Thyroid gland (tissue), 4 donors: ENCODE measurements around the gene NOTCH2.

ENCODE experiments used
- POLR2A ChIP-seq, 2 donors: fragments of 450-650 bp; IDR thresholded peaks; one replicate each; pipeline ENCODE4 v1.6.1; 2017; ENCODE audit warnings: antibody characterized with exemption in 2 of 2, mild to moderate bottlenecking in 2 of 2, moderate library complexity in 1 of 2
- TF ChIP-seq, protein P1 (sequence below), 6 experiments: fragments of 200-600 bp in 3 of 6; fragments of 450-650 bp in 3 of 6; sonication (generic) in 3 of 6; IDR thresholded peaks; one replicate each; pipeline ENCODE4 v1.5.1; 2016 to 2019; ENCODE audit warnings: antibody characterized with exemption in 6 of 6, mild to moderate bottlenecking in 2 of 6, inconsistent platforms in 1 of 6, moderate library complexity in 1 of 6

GRCh38 chr1:119956306-119956705, 113.2 kb downstream of the NOTCH2 start:
- no peak for TF ChIP-seq POLR2A (IDR thresholded peaks at IDR 0.05)
- TF ChIP-seq, protein P1, sequence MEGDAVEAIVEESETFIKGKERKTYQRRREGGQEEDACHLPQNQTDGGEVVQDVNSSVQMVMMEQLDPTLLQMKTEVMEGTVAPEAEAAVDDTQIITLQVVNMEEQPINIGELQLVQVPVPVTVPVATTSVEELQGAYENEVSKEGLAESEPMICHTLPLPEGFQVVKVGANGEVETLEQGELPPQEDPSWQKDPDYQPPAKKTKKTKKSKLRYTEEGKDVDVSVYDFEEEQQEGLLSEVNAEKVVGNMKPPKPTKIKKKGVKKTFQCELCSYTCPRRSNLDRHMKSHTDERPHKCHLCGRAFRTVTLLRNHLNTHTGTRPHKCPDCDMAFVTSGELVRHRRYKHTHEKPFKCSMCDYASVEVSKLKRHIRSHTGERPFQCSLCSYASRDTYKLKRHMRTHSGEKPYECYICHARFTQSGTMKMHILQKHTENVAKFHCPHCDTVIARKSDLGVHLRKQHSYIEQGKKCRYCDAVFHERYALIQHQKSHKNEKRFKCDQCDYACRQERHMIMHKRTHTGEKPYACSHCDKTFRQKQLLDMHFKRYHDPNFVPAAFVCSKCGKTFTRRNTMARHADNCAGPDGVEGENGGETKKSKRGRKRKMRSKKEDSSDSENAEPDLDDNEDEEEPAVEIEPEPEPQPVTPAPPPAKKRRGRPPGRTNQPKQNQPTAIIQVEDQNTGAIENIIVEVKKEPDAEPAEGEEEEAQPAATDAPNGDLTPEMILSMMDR (IDR thresholded peaks at IDR 0.05) = no peak
